ENCODE measurements around the gene ZC3H4. TPM values are rescaled to one million over a fixed set of nuclear protein-coding genes. Genes with fewer than 3 reads are reported as not detected.
"Not testable (repeated sequence)": the region's sequence is repeated elsewhere in the genome, so short reads cannot be mapped to it uniquely, and the experiment has no call there.

Gene ZC3H4
- total RNA-seq, 4 donors from 2014 or later, result 26.2 to 34.7 (median 30.2) TPM

DNA sequence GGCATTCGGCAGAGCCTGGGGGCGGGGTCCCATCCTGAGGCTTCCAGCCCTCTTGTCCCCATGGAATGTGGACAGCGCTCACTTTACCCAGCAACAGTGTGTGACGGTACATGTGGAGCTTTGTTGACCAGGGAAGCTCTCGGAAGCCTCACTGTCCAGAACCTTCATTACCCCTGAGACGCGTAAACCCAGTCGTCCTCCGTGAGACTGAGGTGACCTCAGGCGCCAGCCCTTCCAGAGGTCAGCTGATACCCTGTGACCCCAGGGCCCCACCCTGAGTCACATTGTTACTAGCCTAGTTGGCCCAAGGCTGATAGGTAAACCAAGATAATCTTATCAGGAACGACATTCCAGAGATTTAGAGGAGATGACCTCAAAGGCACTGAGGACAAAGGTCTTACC is 55.0 kb downstream of the ZC3H4 start:
- TF ChIP-seq POLR2A (IDR thresholded peaks at IDR 0.05; ENCODE audit: low read depth), result no peak
- no peak for TF ChIP-seq POLR2AphosphoS5 (IDR thresholded peaks at IDR 0.05)
- no peak for TF ChIP-seq EP300 (IDR thresholded peaks at IDR 0.05)
- DNase-seq (ENCODE audit: extremely low spot score), result no peak
- Histone ChIP-seq H3K36me3 (peaks cover 0 to 3% (median under 1%) of the 10 kb centered on the region in 4 donors), H3K27me3 (no peaks in the 10 kb centered on the region), H3K4me1 (no peaks in the 10 kb centered on the region), H3K4me3 (no peak overlapping the region), H3K9me3 (no peaks in the 10 kb centered on the region), H3K27ac (replicated peaks in 1 of 4) (no peak overlapping the region)
- WGBS, result 78% methylated on average over 11 of the region's 11 CpGs
- intact Hi-C loops (cut with DNase I), result no loop called here

- Histone ChIP-seq H3K4me1 (no peaks in the 10 kb centered on the region), H3K36me3 (no peaks in the 10 kb centered on the region), H3K9me3 (no peaks in the 10 kb centered on the region), H3K27me3 (no peaks in the 10 kb centered on the region), H3K4me3 (no peak overlapping the region), H3K27ac (replicated peaks in 1 of 4) (no peak overlapping the region)
- intact Hi-C loops (cut with DNase I), result no loop called here
- no peak for DNase-seq (ENCODE audit: extremely low spot score)
- no peak for TF ChIP-seq POLR2AphosphoS5 (IDR thresholded peaks at IDR 0.05)
- no peak for TF ChIP-seq POLR2A (IDR thresholded peaks at IDR 0.05; ENCODE audit: low read depth)
- no peak for TF ChIP-seq EP300 (IDR thresholded peaks at IDR 0.05)
- TF ChIP-seq, protein P1, sequence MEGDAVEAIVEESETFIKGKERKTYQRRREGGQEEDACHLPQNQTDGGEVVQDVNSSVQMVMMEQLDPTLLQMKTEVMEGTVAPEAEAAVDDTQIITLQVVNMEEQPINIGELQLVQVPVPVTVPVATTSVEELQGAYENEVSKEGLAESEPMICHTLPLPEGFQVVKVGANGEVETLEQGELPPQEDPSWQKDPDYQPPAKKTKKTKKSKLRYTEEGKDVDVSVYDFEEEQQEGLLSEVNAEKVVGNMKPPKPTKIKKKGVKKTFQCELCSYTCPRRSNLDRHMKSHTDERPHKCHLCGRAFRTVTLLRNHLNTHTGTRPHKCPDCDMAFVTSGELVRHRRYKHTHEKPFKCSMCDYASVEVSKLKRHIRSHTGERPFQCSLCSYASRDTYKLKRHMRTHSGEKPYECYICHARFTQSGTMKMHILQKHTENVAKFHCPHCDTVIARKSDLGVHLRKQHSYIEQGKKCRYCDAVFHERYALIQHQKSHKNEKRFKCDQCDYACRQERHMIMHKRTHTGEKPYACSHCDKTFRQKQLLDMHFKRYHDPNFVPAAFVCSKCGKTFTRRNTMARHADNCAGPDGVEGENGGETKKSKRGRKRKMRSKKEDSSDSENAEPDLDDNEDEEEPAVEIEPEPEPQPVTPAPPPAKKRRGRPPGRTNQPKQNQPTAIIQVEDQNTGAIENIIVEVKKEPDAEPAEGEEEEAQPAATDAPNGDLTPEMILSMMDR (IDR thresholded peaks at IDR 0.05), result no peak
- WGBS, result 58% methylated on average over 2 of the region's 2 CpGs
Measured at GRCh38 chr19:47057328-47057727, 56.2 kb downstream of the ZC3H4 start.

DNA sequence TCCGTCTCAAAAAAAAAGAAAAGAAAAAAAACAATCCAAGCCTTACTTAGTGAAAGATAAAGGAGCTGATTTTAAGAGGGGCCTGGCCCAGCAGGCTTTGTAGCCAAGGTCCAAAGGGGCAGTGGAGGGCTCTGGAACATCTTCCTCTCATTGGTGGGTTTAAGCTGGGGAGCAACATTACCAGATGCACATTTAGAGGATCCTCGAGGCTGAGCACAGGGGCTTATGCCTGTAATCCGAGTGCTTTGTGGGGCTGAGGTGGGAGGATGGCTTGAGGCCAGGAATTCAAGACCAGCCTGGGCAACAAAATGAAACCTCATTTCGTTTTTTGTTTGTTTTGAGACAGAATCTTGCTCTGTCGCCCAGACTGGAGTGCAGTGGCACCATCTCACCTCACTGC is 57.2 kb downstream of the ZC3H4 start:
- intact Hi-C loops (cut with DNase I), result no loop called here
- Histone ChIP-seq H3K27me3 (no peaks in the 10 kb centered on the region), H3K36me3 (no peaks in the 10 kb centered on the region), H3K9me3 (no peaks in the 10 kb centered on the region), H3K27ac (replicated peaks in 1 of 4) (no peak overlapping the region), H3K4me1 (no peaks in the 10 kb centered on the region), H3K4me3 (no peak overlapping the region)
- DNase-seq (ENCODE audit: extremely low spot score), result no peak
- TF ChIP-seq POLR2A (IDR thresholded peaks at IDR 0.05; ENCODE audit: low read depth), result no peak
- 64% methylated on average over 5 of the region's 5 CpGs for WGBS

GRCh38 chr19:47050562-47050961 is 63.0 kb downstream of the ZC3H4 start:
- H3K4me1 ChIP-seq, result peaks cover 8 to 22% (median 17%) of the 10 kb centered on the region in 4 donors
- H3K36me3 ChIP-seq; H3K27me3 ChIP-seq; intact Hi-C loops (cut with DNase I); DNase-seq (ENCODE audit: extremely low spot score); H3K9me3 ChIP-seq; H3K4me3 ChIP-seq; H3K27ac ChIP-seq (replicated peaks in 1 of 4): not testable (repeated sequence)
- 80% methylated on average over 3 of the region's 3 CpGs for WGBS

- Histone ChIP-seq H3K4me3 (peak overlapping the region; percentile 32 to 98 (median 87)), H3K27ac (replicated peaks in 1 of 4) (peak overlapping the region in 3 of 4 donors; percentile 33 to 46 (median 35)), H3K4me1 (peaks cover 8 to 22% (median 17%) of the 10 kb centered on the region in 4 donors), H3K9me3 (no peaks in the 10 kb centered on the region), H3K36me3 (peaks cover 0 to 11% (median 0%) of the 10 kb centered on the region in 4 donors), H3K27me3 (no peaks in the 10 kb centered on the region)
- WGBS, result 51% methylated on average over 9 of the region's 9 CpGs
- no peak for DNase-seq (ENCODE audit: extremely low spot score)
- TF ChIP-seq POLR2AphosphoS5 (IDR thresholded peaks at IDR 0.05), result no peak
- TF ChIP-seq, protein P1 (IDR thresholded peaks at IDR 0.05), result no peak
- no peak for TF ChIP-seq EP300 (IDR thresholded peaks at IDR 0.05)
- no peak for TF ChIP-seq POLR2A (IDR thresholded peaks at IDR 0.05; ENCODE audit: low read depth)
- intact Hi-C loops (cut with DNase I), result no loop called here
Measured at GRCh38 chr19:47049307-47049700, 64.3 kb downstream of the ZC3H4 start.

GRCh38 chr19:47047763-47048405 is 65.7 kb downstream of the ZC3H4 start:
- intact Hi-C loops (cut with DNase I), result no loop called here
- WGBS, result 6% methylated on average over 25 of the region's 42 CpGs
- peaks cover 8 to 22% (median 17%) of the 10 kb centered on the region in 4 donors for H3K4me1 ChIP-seq

More at GRCh38 chr19:47047763-47048405, 65.7 kb downstream of the ZC3H4 start:
- Histone ChIP-seq H3K9me3 (no peaks in the 10 kb centered on the region), H3K27ac (replicated peaks in 1 of 4) (peak overlapping the region; percentile 77 to 94 (median 94)), H3K27me3 (no peaks in the 10 kb centered on the region), H3K4me3 (peak overlapping the region; percentile 76 to 98 (median 89)), H3K36me3 (peaks cover 0 to 11% (median 0%) of the 10 kb centered on the region in 4 donors)
- TF ChIP-seq POLR2A (IDR thresholded peaks at IDR 0.05; ENCODE audit: low read depth) (no peak), POLR2AphosphoS5 (IDR thresholded peaks at IDR 0.05) (peak; percentile 50 to 70)
- peak; percentile 93 for DNase-seq (ENCODE audit: extremely low spot score)
